Posterior vena cava (tissue), 2 donors: ENCODE data around the gene RBM5. TPM values are rescaled to one million over a fixed set of nuclear protein-coding genes. Genes with fewer than 3 reads are reported as not detected.
"Not testable (repeated sequence)": the region's sequence is repeated elsewhere in the genome, so short reads cannot be mapped to it uniquely, and the experiment has no call there.

ENCODE experiments used
- DNase-seq: peaks from one replicate; pipeline ENCODE4 v3.0.0-alpha.2; 2020; ENCODE audit warnings: low spot score
- intact Hi-C, 2 donors: fragments of 100-400 bp; cut with DNase I; formaldehyde crosslinking; loops; one replicate each; pipeline versions ENCODE4 v1.14.1 to v1.14.2; 2022 to 2023
- long read RNA-seq, 2 donors: library from polyadenylated mRNA; unstranded; transcript quantifications; one replicate each; pipeline ENCODE4 v2.0.0, GENCODE V29; 2020 to 2021
- total RNA-seq, 2 donors: library from RNA; stranded (reverse); fragmentation: NEBNext Ultra II Directional; extraction: Animal tissue kit (Norgen Biotek cat#: 25700); gene quantifications; one replicate each; pipeline ENCODE4 v1.2.1, GENCODE V29; 2021
- donor health status: DM: yes; HTN: yes; CAD: no.
- donor health status: DM: yes; HTN: yes; CAD: no.

RBM5 gene
- 100 to 1,000 TPM in 1 of 2 donors, 10 to 100 TPM in 1; 83.5 to 108 TPM for total RNA-seq
- long read RNA-seq, donor 1, partial matches to known transcripts, result 5 of 18 reads
- long read RNA-seq, donor 1, other reads (novel, unspliced or antisense), result 8 of 18 reads
- long read RNA-seq, donor 2, transcript RBM5-201 (25 exons, 3,188 nt), result major isoform, 9 of 40 reads
- long read RNA-seq, donor 2, partial matches to known transcripts, result 16 of 40 reads
- long read RNA-seq, donor 2, other reads (novel, unspliced or antisense), result 13 of 40 reads

DNA sequence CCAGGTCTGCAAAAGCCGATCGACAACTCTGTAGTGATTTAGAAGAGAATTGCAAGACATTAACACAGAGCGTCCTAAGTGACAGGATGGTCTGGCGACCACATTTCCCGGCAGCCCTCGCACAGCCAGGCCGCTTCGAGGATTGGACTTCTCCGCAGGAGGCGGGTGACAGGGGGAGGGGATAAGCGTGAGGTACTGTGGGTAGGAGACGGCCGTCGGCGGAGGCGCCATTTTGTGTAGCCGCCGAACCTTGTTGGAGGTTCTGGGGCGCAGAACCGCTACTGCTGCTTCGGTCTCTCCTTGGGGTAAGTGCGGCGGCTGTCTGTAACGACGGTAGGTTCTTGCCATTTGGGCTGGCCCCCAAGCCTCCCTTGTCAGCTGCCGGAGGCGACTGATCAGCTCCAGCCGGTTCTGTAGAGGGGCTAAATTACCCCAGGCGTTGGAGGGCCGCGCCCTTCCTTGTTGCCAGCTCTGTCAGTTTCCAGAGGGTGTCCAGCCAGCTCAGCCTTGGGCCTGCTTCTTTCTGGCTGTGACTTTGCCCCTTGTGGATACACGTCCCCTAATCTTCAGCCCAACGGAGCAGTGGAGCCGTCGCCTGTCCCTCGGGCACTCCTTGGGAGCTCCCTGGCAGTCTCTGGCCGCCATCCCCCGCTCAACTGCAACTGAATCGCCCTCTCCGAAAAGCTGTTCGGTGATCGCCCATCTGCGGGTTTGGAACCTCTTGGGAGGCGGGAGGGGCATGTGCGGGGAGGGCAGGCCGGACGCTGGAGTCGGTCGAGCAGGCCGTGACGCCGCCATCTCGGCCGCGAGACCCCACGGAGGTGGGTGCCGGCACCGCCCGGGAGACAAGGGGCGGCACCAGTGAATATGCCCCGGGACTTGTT is at the start of gene RBM5:
RBM5 (plus strand) TSS at position 195 of the 884 bp plus-strand sequence. CDS start 1,516 bp downstream, outside the sequence.
- intact Hi-C loops, result no loop called here
- peak; percentile 98 for DNase-seq

DNA sequence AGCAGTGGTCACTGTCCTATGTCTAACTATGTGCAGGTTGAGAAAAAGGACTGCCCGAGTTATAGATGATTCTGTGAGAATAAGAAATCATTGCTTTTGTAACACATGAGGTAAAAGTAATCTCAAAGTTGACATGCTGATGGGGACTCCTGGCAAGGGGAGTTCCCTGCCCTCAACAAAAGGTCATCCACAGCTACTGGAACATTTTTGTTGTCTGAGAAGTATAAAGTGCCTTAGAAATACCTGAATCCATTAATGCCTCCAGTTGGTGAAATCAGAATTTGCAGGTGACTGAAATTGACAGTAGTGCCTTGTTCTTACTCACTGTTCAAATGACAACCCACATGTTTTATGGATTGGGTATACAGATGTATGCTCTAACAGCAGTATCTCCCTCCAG is 43.7 kb upstream of the RBM5 start:
- intact Hi-C loops, result no loop called here
- no peak for DNase-seq

DNA sequence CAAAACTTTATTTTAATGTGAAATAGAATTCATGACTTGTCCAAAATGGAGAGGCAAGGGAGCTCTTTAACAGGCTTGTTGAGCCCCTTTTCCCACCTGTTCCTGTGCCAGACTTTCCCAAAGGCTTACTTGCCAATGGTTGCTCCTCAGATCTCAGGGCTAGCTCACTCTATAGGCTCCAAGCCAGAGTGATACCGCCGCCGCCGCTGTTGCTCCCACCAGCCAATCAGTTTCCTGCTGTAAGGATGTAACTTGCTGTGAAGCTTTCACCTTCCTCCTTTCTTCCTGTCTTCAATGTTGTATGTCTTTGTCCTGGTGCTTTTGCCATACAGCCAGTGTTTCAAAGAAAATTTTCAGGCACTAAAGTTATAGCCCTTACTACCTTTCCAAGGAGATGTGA is 41.3 kb upstream of the RBM5 start:
- intact Hi-C loops, result no loop called here
- no peak for DNase-seq

DNA sequence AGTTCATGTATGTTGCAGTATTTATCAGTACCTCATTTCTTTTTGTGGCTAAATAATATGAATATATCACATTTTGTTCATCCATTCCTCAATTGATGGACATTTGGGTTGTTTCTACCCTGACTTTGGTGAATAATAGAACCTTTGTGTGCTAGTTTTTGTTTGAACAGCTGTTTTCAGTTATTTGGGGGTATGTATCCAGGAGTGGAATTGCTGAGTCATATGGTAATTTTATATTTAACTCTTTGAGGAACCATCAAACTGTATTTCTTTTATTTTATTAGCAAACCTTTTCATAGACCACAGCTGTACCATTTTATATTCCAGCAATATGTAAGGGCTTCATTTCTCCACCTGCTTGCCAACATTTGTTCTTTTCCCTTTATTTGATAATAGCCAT is 38.4 kb upstream of the RBM5 start:
- intact Hi-C loops, result no loop called here
- DNase-seq, result no peak

DNA sequence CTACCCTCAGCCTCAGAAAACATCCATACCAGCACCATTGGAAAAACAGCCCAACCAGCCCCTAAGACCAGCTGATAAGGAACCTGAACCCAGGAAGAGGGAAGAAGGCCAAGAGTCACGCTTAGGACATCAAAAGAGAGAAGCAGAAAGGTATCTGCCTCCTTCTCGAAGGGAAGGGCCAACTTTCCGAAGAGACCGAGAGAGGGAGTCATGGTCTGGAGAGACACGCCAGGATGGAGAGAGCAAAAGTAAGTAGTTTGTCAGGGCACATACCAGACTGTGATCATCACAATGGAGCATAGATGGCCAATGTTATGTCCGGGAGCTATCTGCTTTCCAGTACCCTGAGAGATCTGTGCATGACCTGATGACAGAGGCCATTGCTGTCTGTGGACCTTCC is 31.0 kb upstream of the RBM5 start:
- no peak for DNase-seq
- intact Hi-C loops, result no loop called here

DNA sequence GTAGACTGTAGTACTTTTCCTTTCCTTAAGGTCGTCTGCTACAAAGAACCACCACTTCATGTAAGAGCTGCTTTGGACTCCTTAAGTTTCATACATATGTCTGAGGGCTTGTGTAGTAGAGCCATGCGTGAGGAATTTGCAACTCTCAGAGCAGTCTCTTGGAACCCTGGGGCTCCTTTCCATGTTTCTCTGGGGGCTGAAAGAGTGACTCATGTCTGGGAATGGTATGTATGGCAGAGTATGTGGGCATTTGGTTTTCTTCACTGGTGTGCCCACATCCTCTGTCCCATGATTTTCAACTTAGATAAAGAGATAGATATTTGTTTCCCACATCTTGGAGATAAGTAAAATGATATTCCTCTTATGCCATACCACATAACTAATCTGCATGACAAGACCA is 20.6 kb upstream of the RBM5 start:
- no peak for DNase-seq
- intact Hi-C loops, result no loop called here

DNA sequence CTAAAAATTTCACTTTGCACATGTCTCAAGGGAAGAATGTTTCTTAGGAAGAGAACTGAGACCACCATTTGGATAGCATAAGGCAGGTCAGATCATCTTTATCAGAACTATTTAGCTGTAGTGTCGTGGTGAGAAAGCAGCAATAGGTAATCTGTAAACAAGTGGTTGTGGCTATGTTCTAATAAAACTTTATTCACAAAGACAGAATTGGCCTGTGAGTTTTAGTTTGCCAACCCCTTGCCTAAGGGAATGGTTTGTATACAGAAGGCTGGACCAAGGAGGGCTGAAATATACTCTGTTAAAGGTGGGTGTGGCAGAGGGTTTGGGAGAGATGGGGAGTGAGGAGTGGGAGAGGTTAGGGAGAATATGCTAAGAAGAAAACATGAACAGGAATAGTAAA is 10.6 kb upstream of the RBM5 start:
- intact Hi-C loops, result no loop called here

DNA sequence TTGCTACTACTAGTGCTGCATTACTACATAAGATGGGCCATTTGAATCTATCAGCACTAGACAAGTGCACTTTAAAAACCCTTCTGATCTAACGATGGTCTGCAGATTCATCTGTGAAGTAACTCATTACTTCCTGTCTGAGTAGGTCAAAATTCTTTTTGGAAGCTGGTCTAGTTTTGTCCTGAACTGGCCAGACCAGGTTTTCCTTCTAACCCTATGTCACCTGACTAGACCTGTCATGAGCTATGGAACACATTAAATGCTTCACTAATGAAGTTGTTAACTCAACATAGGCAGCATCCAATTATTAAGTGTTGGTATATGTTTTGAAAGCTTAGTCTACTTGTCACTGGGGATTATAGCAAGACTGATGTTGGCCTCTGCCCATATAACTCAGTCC is 10.1 kb upstream of the RBM5 start:
- intact Hi-C loops, result no loop called here
- DNase-seq, result no peak

More for the DNA sequence above, 10.6 kb upstream of the RBM5 start:
- no peak for DNase-seq

DNA sequence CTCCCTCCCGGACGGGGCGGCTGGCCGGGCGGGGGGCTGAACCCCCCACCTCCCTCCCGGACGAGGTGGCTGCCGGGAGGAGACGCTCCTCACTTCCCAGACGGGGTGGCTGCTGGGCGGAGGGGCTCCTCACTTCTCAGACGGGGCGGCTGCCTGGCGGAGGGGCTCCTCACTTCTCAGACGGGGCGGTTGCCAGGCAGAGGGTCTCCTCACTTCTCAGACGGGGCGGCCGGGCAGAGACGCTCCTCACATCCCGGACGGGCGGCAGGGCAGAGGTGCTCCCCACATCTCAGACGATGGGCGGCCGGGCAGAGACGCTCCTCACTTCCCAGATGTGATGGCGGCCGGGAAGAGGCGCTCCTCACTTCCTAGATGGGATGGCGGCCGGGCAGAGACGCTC is 3.8 kb upstream of the RBM5 start:
- intact Hi-C loops, DNase-seq: not testable (repeated sequence)

DNA sequence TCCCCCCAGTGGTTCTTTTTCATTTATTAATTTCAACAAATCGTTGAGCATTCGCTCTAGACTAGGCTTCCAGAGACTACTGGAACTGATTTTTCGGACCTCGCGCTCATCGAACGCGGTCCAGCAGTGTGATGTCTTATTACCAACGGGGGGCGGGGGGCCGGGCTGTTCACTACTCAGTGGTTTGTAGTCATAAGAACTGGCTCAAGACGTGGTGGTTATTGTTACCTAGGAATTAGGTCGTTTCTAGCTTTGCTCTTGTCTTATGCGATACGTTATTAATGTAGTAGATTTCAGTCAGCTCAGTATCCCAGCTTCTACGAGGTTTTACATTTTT is 858 bp downstream of the RBM5 start:
- intact Hi-C loops, result no loop called here
- DNase-seq, result peak; percentile 84

DNA sequence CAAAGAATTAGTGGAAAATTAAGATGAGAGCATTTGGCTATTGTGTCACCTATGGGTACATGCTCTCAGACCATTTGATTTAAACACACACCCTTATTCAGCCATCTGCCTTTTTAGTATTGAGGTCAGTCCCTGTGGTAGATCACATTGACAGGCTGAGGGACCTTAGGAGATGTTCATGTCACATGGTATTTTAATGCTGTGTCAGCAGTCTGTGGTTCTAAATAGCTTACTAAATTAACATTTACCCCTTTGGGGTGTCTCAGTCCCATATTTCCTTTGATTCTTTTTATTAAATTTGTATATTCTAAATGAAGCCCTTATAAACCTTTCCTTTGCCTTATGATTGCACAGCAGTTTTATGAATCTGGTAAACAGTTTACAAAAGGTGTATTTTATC is 2.3 kb downstream of the RBM5 start:
- DNase-seq, result no peak
- intact Hi-C loops, result no loop called here

DNA sequence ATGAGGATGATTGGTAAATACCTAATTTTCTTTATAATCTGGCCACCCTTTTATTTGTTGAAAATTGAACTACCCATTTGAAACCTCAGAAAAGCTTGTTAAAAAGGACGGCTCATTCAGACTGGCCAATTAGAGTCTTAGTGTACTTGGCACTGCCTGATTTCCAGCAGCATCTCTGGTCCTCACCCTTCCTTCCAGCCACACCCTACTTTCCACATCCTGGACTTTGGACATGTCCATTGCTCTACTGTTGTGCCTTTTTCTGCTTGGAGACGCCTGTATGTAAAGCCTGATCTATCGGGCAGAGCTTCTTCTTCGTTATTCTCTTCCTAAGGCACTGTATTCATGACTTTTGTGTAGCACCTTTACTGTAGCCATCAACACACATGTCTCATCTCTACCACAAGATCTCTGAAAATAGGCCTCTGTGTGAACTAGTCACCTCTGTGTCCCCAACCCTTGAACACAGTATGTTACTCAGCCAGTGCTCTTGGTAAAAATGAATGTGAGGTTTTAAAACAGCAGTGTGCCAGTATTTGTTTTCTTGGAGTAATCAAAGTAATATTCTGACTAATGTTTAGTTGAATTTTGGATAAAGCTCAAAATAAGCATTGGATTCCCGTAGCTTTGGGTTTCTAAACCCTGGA is 6.8 kb downstream of the RBM5 start:
- intact Hi-C loops, result no loop called here

DNA sequence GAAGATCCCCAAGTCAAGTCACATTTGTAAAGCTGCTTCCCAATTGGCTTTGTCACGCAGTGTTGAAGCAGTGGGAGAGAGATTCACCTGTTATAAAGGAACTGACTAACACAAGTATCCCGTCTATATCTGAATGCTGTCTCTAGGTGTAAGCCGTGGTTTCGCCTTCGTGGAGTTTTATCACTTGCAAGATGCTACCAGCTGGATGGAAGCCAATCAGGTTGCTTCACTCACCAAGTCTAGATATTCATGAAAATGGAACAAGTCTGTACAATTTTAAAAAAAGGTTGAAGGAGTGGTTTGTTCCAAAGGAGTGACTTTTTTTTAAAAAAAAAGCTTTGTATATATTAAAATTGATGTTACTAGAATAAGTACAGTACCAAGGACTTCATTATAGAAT is 11.7 kb downstream of the RBM5 start:
- intact Hi-C loops, result no loop called here
- no peak for DNase-seq

More for the DNA sequence above, 6.8 kb downstream of the RBM5 start:
- DNase-seq, result no peak

DNA sequence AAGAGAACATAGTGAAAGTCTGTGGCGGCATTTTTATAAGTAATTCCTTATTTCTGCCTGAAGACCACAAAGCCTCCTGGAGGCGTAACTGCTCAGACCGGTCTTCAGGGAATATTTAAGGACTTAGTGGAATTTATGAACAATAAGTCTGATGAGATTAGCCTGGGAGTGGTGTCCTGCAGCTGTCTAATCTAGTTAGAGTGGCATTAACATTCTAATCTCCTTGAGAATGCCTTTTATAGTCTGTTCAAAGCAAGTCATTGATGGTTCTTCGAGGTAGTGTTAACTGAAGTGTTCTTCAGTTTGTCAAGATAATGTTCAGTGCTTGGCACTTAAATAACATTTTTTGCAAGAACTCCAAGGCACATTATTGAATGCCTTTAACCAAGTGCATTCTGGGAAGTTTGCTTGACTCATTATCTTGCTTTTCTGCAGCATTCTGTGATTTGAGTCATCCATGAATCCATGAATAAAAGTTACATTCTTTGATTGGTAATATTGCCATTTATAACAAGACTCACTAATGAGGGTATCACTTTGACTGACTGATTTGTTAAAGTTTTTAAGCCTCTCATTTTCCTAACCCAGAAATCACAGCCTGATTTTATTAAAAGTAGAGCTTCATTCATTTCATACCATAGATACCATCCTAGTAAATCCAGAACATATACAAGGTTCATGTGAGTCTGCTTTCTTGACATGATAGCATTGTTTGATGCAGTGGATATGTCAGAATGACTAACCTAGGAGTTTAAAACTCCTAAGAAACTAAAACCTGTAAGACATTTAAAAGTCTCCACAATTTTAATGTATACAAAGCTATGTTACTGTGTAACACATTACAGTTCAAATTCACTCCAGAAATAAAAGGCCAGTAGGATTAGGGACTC is 12.5 kb downstream of the RBM5 start:
- no peak for DNase-seq
- intact Hi-C loops, result no loop called here

DNA sequence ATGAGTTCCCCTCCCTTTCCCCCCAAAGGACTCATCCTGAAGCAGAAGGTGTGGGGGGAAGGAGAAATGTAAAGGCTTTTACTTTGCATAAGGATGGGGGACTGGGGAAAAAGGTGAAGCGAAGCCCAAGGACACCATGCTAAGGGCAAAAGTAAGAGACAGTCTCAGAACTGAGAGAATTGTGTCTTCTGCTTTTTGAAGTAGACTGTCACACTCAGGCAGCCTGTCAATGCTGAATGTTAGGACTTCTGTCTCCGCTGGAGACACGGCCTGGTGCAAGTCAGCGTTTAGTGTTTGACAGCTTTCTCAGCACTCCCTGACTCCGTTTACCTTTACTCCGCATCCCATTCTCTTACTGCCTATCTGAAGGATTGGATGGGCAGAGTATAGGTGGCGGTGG is 13.8 kb downstream of the RBM5 start:
- intact Hi-C loops, result no loop called here

DNA sequence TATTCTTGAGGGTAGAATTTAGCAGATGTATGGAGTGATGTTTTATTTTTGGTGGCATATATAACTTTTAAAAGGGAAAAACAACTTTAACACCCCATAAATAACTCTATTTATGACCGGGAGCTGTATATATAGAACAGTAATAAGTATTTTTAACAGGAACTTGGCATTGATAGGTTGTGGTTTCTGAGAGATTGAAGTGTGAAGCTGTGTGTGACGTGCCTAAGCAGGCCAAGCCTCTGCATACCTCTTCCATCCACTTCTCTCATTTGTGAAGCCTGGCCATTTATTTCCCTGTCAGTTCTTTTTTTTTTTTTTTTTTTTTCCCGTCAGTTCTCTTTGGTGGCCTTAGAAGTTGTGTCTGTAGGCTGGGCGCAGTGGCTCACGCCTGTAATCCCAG is 23.0 kb downstream of the RBM5 start:
- intact Hi-C loops, result no loop called here
- no peak for DNase-seq

More for the DNA sequence above, 13.8 kb downstream of the RBM5 start:
- DNase-seq, result no peak

DNA sequence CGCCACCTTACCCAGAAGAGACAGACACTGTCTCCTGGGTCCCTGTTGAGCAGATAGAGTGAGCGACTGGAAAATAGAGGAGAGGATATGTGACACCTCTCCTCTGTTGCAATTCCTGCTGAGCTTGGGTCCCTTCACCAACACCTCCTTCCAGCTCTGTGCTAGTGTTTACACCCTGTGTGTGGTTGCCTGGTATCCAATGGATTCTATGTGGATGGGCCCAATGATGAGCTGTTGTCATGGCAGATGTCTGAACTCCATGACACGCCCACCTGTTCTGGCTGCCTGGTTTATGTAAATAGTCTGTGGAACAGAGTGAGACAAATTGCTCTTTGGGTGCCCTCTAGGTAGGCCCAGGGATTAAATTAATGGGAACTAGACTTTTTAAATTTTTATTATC is 23.7 kb downstream of the RBM5 start:
- no peak for DNase-seq
- intact Hi-C loops, result no loop called here

DNA sequence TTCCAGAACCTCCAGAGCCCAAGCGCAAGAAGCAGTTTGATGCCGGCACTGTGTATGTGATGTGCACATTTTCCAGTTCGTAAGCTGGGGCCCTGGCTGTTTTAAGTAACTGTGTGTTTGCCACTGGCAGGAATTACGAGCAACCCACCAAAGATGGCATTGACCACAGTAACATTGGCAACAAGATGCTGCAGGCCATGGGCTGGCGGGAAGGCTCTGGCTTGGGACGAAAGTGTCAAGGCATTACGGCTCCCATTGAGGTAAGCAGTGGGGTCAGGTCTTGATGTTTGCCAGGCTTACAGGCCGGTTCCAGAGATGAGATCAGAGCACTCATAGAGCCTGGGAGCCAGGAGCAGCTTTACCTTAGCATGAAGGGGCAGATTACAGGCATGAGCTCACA is 28.4 kb downstream of the RBM5 start:
- peak; percentile 49 for DNase-seq
- intact Hi-C loops, result no loop called here

DNA sequence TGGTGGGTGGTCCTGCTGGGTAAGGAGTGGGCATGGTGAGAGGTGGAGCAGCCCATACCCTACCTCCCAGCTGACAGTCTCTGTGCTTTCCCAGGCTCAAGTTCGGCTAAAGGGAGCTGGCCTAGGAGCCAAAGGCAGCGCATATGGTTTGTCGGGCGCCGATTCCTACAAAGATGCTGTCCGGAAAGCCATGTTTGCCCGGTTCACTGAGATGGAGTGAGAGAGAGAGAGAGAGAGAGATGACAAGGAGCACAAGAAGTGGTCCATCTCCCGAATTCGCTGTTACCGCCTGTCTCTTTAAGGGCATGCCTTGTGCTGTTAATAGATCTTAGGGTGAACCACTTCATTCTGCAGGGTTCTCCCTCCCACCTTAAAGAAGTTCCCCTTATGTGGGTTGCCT is 29.5 kb downstream of the RBM5 start:
- peak; percentile 45 for DNase-seq
- intact Hi-C loops, result no loop called here

DNA sequence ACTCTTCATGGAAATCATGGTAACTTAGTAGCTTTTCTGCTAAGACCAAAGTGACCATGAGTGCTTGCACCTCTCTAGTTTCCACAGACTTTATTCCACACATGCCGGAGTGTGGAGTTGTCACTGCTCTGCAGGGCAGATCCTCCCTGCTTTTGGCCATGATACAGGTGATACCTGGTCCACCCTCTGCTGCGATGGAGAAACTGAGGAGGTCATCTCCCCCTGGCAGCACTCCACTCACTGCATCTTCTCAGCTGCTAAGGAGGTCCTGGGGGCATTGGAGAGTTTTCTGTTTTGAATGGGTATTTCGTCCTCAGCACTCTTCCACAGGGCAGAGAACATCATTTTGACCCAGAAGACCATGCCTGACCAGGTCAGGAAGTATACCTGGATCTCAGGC is 31.1 kb downstream of the RBM5 start:
- peak; percentile 63 for DNase-seq

More for the DNA sequence above, 31.1 kb downstream of the RBM5 start:
- intact Hi-C loops, result no loop called here
